ENCODE data around the gene FBRSL1.

DNA sequence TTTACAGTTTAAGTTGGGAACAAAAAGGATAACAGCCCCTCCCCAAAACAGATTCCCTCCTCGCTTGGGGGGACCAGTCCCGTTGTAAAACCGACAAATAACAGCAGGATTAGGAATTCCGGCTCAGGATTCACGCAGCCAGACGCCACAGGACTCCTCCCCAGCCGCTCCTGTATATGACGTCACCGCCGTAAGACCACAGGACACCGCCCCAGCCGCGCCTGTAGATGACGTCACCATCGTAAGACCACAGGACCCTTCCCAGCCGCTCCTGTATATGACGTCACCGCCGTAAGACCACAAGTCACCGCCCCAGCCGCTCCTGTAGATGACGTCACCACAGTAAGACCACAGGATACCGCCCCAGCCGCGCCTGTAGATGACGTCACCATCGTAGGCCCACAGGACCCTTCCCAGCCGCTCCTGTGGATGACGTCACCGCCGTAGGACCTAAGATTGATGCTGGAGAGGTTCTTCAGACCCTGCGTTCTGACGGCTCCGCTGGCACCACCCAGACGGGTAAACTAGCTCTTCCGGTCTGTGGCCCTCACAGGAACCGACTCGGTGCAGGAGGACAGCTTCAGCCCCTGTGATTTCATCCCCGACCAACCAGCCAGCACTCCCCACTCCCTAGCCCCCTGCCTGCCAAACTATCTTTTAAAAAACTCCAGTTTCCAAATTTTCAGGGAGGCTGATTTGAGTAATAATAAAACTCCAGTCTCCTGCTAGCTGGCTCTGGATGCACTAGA is 43.9 kb upstream of the FBRSL1 start:
- no peak for TF ChIP-seq CTCF (IDR thresholded peaks at IDR 0.05; ENCODE audit: low read length)
- TF ChIP-seq EZH2phosphoT487 (IDR thresholded peaks at IDR 0.05; ENCODE audit: low read length), result no peak
- TF ChIP-seq EZH2 (optimal IDR thresholded peaks at IDR 0.05; ENCODE audit: low read depth, low read length), result no peak
